Measurements from ENCODE around the gene PTAR1. TPM values are rescaled to one million over a fixed set of nuclear protein-coding genes. Genes with fewer than 3 reads are reported as not detected.

The PTAR1 gene, protein sequence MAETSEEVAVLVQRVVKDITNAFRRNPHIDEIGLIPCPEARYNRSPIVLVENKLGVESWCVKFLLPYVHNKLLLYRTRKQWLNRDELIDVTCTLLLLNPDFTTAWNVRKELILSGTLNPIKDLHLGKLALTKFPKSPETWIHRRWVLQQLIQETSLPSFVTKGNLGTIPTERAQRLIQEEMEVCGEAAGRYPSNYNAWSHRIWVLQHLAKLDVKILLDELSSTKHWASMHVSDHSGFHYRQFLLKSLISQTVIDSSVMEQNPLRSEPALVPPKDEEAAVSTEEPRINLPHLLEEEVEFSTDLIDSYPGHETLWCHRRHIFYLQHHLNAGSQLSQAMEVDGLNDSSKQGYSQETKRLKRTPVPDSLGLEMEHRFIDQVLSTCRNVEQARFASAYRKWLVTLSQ
- total RNA-seq (100 to 1,000 TPM in 1 of 2 donors, 10 to 100 TPM in 1; 41.6 to 177 TPM), polyA plus RNA-seq (10 to 100 TPM in 1 of 2 donors, 1 to 10 TPM in 1; 8.6 to 10.2 TPM)
- long read RNA-seq, donor 1, partial matches to known transcripts, result 6 of 10 reads
- long read RNA-seq, donor 1, other reads (novel, unspliced or antisense), result 0 of 10 reads
- long read RNA-seq, donor 2, partial matches to known transcripts, result 0 of 2 reads
- long read RNA-seq, donor 2, other reads (novel, unspliced or antisense), result 0 of 2 reads
- long read RNA-seq, donor 3, partial matches to known transcripts, result 0 of 1 reads
- long read RNA-seq, donor 3, other reads (novel, unspliced or antisense), result 0 of 1 reads
- long read RNA-seq, donor 4, partial matches to known transcripts, result 8 of 10 reads
- long read RNA-seq, donor 4, other reads (novel, unspliced or antisense), result 0 of 10 reads
- long read RNA-seq, donor 5, transcript PTAR1-205 (2 exons, 1,689 nt), result major isoform, 5 of 19 reads
- long read RNA-seq, donor 5, partial matches to known transcripts, result 12 of 19 reads
- long read RNA-seq, donor 5, other reads (novel, unspliced or antisense), result 0 of 19 reads

- DNase-seq, result peak; percentile 95 to 98 (median 96)
- 0% methylated on average over 97 to 98 of the region's 98 CpGs for WGBS, 2 donors
- H3K4me1 ChIP-seq (ENCODE audit: control insufficient read depth in 5 of 5, insufficient read depth in 5 of 5, low read length in 5 of 5), result peaks cover 0 to 33% (median 14%) of the 10 kb centered on the region in 5 donors
- no peak for TF ChIP-seq CTCF (IDR thresholded peaks at IDR 0.05; ENCODE audit: control extremely low read depth, extremely low read depth)
- no peaks in the 10 kb centered on the region for H3K9me3 ChIP-seq (ENCODE audit: control insufficient read depth in 4 of 4, insufficient read depth in 3 of 4, low read length in 3 of 4)
- H3K36me3 ChIP-seq (ENCODE audit: control insufficient read depth in 4 of 4, insufficient read depth in 4 of 4, low read length in 4 of 4), result peaks cover 0 to 7% (median 1%) of the 10 kb centered on the region in 4 donors
- peak; percentile 95 for ATAC-seq (ENCODE audit: insufficient read depth, low FRiP score)
- peak within 1 kb of the TSS; percentile 96 to 99 for H3K27ac ChIP-seq (ENCODE audit: low read depth in 1 of 2, low read length in 1 of 2)
- H3K27me3 ChIP-seq (ENCODE audit: control insufficient read depth in 3 of 3, insufficient read depth in 3 of 3, low read length in 2 of 3), result no peaks in the 10 kb centered on the region
- peak within 1 kb of the TSS; percentile 94 for H3K4me3 ChIP-seq
- peak within 1 kb of the TSS; percentile 74 to 93 for H3K9ac ChIP-seq (ENCODE audit: insufficient read depth in 1 of 2, low read length in 2 of 2)
Observed at GRCh38 chr9:69759421-69760277, at the start of gene PTAR1. Gene PTAR1 (minus strand): TSS chr9:69760011. CDS start chr9:69759938, 73 bp downstream.

DNA sequence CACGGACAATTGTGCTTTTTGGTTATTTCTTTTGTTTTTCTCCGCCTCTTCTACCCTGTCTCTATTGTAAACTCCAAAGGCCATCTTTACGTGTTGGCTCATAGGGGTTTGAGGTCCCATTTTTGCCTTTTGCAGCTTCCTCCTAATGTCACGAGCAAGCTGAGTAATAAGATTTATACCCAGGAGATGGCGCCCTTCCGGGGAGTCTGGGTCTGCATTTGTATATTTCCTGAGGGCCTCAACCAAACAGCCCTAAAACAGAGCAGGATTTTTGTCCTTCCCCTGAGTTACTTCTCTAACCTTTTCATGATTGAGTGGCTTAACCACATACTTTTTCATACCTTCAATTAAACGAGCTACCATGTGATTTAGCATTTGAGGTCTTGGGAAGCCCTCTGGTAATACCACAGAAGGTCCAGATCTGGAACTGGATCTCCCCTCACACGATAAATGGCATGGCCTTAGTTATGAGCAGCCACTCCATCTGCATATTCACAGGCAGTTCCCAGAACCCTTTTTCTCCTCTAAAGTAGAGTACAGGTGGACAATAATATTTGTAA is 49.6 kb upstream of the PTAR1 start:
- WGBS, 2 donors, result 72 to 74% methylated on average over 8 of the region's 8 CpGs
- no peak overlapping the region for H3K27ac ChIP-seq (ENCODE audit: low read depth in 1 of 2, low read length in 1 of 2)
- H3K4me1 ChIP-seq (ENCODE audit: control insufficient read depth in 5 of 5, insufficient read depth in 5 of 5, low read length in 5 of 5), result peaks cover 0 to 28% (median 3%) of the 10 kb centered on the region in 5 donors
- no peak for TF ChIP-seq CTCF (IDR thresholded peaks at IDR 0.05; ENCODE audit: control extremely low read depth, extremely low read depth)
- no peaks in the 10 kb centered on the region for H3K36me3 ChIP-seq (ENCODE audit: control insufficient read depth in 4 of 4, insufficient read depth in 4 of 4, low read length in 4 of 4)
- H3K9ac ChIP-seq (ENCODE audit: insufficient read depth in 1 of 2, low read length in 2 of 2), result no peak overlapping the region
- no peak for DNase-seq
- H3K4me3 ChIP-seq, result no peak overlapping the region
- no peaks in the 10 kb centered on the region for H3K9me3 ChIP-seq (ENCODE audit: control insufficient read depth in 4 of 4, insufficient read depth in 3 of 4, low read length in 3 of 4)
- H3K27me3 ChIP-seq (ENCODE audit: control insufficient read depth in 3 of 3, insufficient read depth in 3 of 3, low read length in 2 of 3), result no peaks in the 10 kb centered on the region
- ATAC-seq (ENCODE audit: insufficient read depth, low FRiP score), result no peak

GRCh38 chr9:69806627-69807026 is 46.8 kb upstream of the PTAR1 start:
- TF ChIP-seq CTCF (IDR thresholded peaks at IDR 0.05; ENCODE audit: control extremely low read depth, extremely low read depth), result no peak
- peak; percentile 37 for ATAC-seq (ENCODE audit: insufficient read depth, low FRiP score)
- no peaks in the 10 kb centered on the region for H3K27me3 ChIP-seq (ENCODE audit: control insufficient read depth in 3 of 3, insufficient read depth in 3 of 3, low read length in 2 of 3)
- WGBS, 2 donors, result 55 to 58% methylated on average over 6 of the region's 6 CpGs
- H3K36me3 ChIP-seq (ENCODE audit: control insufficient read depth in 4 of 4, insufficient read depth in 4 of 4, low read length in 4 of 4), result no peaks in the 10 kb centered on the region
- no peak overlapping the region for H3K27ac ChIP-seq (ENCODE audit: low read depth in 1 of 2, low read length in 1 of 2)
- H3K4me1 ChIP-seq (ENCODE audit: control insufficient read depth in 5 of 5, insufficient read depth in 5 of 5, low read length in 5 of 5), result peaks cover 0 to 26% (median 3%) of the 10 kb centered on the region in 5 donors
- no peaks in the 10 kb centered on the region for H3K9me3 ChIP-seq (ENCODE audit: control insufficient read depth in 4 of 4, insufficient read depth in 3 of 4, low read length in 3 of 4)
- DNase-seq, result peak in 1 of 3 donors; percentile 90
- no peak overlapping the region for H3K4me3 ChIP-seq
- H3K9ac ChIP-seq (ENCODE audit: insufficient read depth in 1 of 2, low read length in 2 of 2), result no peak overlapping the region
